NCI-H146 treated with DMSO at 0.1 percent for 48 hours (cell line): ENCODE results near the gene CD72.
"Not testable (repeated sequence)": the region's sequence is repeated elsewhere in the genome, so short reads cannot be mapped to it uniquely, and the experiment has no call there.

ENCODE experiments used
- DNase-seq: peaks from one replicate; lab custom pipeline; 2025; ENCODE audit not compliant: unreplicated experiment; lab: John Stamatoyannopoulos, UW

Gene CD72

GRCh38 chr9:35616681-35617459, 1.3 kb downstream of the CD72 start:
- peak; percentile 27 for DNase-seq

GRCh38 chr9:35615981-35616680, 2.1 kb downstream of the CD72 start:
- DNase-seq = peak; percentile 53

GRCh38 chr9:35612843-35613242, 5.4 kb downstream of the CD72 start:
- DNase-seq = no peak

- DNase-seq = not testable (repeated sequence)
Measured at GRCh38 chr9:35612066-35612465, 6.1 kb downstream of the CD72 start.

GRCh38 chr9:35611230-35611797, 6.9 kb downstream of the CD72 start:
- no peak for DNase-seq

GRCh38 chr9:35609820-35610163, 8.4 kb downstream of the CD72 start:
- no peak for DNase-seq

GRCh38 chr9:35609001-35609819, 9.0 kb downstream of the CD72 start:
- no peak for DNase-seq

- no peak for DNase-seq
Measured at GRCh38 chr9:35608221-35608620, 10.0 kb downstream of the CD72 start.

GRCh38 chr9:35606726-35607125, 11.5 kb downstream of the CD72 start:
- DNase-seq = no peak

- DNase-seq = no peak
Measured at GRCh38 chr9:35606138-35606504, 12.1 kb downstream of the CD72 start.

- peak; percentile 10 for DNase-seq
Measured at GRCh38 chr9:35605351-35606137, 12.7 kb downstream of the CD72 start.

- DNase-seq = peak; percentile 72
Measured at GRCh38 chr9:35604578-35605350, 13.4 kb downstream of the CD72 start, which contains the start of gene TESK1. TSS of gene TESK1 (plus strand) at chr9:35605262. CDS start at chr9:35605620, 358 bp downstream.

GRCh38 chr9:35603986-35604577, 14.1 kb downstream of the CD72 start:
- peak; percentile 99 for DNase-seq

- peak; percentile 55 for DNase-seq
Measured at GRCh38 chr9:35603506-35603985, 14.7 kb downstream of the CD72 start.

GRCh38 chr9:35599763-35600604, 18.2 kb downstream of the CD72 start:
- DNase-seq = no peak

- DNase-seq = peak; percentile 24
Measured at GRCh38 chr9:35598866-35599590, 19.2 kb downstream of the CD72 start.

GRCh38 chr9:35596907-35597306, 21.3 kb downstream of the CD72 start:
- not testable (repeated sequence) for DNase-seq

- no peak for DNase-seq
Measured at GRCh38 chr9:35594471-35594870, 23.7 kb downstream of the CD72 start.
